Ovary (tissue), 3 donors: ENCODE data around the gene CGB1.

ENCODE experiments used
- CTCF ChIP-seq, 3 donors: fragments of 450-650 bp in 2 of 3; fragments of 200-600 bp in 1 of 3; IDR thresholded peaks; one replicate each; pipeline versions ENCODE4 v1.5.1 to v1.8.0; 2016 to 2022; ENCODE audit warnings: antibody characterized with exemption in 3 of 3, mild to moderate bottlenecking in 1 of 3
- EP300 ChIP-seq: sonication (generic); formaldehyde crosslinking; IDR thresholded peaks from one replicate; pipeline ENCODE4 v1.6.1; 2017; ENCODE audit warnings: antibody characterized with exemption
- POLR2A ChIP-seq: fragments of 450-650 bp; IDR thresholded peaks from one replicate; pipeline ENCODE4 v1.6.1; 2017; ENCODE audit warnings: antibody characterized with exemption, mild to moderate bottlenecking, moderate library complexity
- donor health status: DM: no; HTN: no; CAD: no.

GRCh38 chr19:49069026-49069425 lies 32.3 kb upstream of the CGB1 start:
- TF ChIP-seq CTCF (IDR thresholded peaks at IDR 0.05) (no peak), POLR2A (no peak), EP300 (no peak)
